Measurements from ENCODE around the gene ZMIZ1.
A peak's percentile ranks its signal among the peaks of the same experiment; 100 is the strongest.

ZMIZ1 gene

GRCh38 chr10:79068562-79069324 lies at the start of gene ZMIZ1:
ZMIZ1 (plus strand) TSS chr10:79068966; CDS start chr10:79201633, 132,667 bp downstream.
- peak; percentile 65 for DNase-seq (ENCODE audit: low read depth in 1 of 2, low spot score in 1 of 2)

- no peak for DNase-seq (ENCODE audit: low read depth in 1 of 2, low spot score in 1 of 2)
These were observed 49.2 kb upstream of the ZMIZ1 start for GRCh38 chr10:79019441-79020014.

GRCh38 chr10:79020015-79020491 lies 48.7 kb upstream of the ZMIZ1 start:
- no peak for DNase-seq (ENCODE audit: low read depth in 1 of 2, low spot score in 1 of 2)

GRCh38 chr10:79020605-79021004 lies 48.2 kb upstream of the ZMIZ1 start:
- DNase-seq (ENCODE audit: low read depth in 1 of 2, low spot score in 1 of 2), result no peak

- no peak for DNase-seq (ENCODE audit: low read depth in 1 of 2, low spot score in 1 of 2)
These were observed 47.3 kb upstream of the ZMIZ1 start for GRCh38 chr10:79021331-79021907.

GRCh38 chr10:79021948-79022499 lies 46.7 kb upstream of the ZMIZ1 start:
- no peak for DNase-seq (ENCODE audit: low read depth in 1 of 2, low spot score in 1 of 2)

GRCh38 chr10:79022565-79023230 lies 46.1 kb upstream of the ZMIZ1 start:
- DNase-seq (ENCODE audit: low read depth in 1 of 2, low spot score in 1 of 2), result no peak

- no peak for DNase-seq (ENCODE audit: low read depth in 1 of 2, low spot score in 1 of 2)
These were observed 45.3 kb upstream of the ZMIZ1 start for GRCh38 chr10:79023240-79024162.

- DNase-seq (ENCODE audit: low read depth in 1 of 2, low spot score in 1 of 2), result no peak
These were observed 44.5 kb upstream of the ZMIZ1 start for GRCh38 chr10:79024296-79024695.

GRCh38 chr10:79024720-79025198 lies 44.0 kb upstream of the ZMIZ1 start:
- DNase-seq (ENCODE audit: low read depth in 1 of 2, low spot score in 1 of 2), result no peak

- no peak for DNase-seq (ENCODE audit: low read depth in 1 of 2, low spot score in 1 of 2)
These were observed 43.5 kb upstream of the ZMIZ1 start for GRCh38 chr10:79025199-79025832.

GRCh38 chr10:79026341-79026761 lies 42.4 kb upstream of the ZMIZ1 start:
- no peak for DNase-seq (ENCODE audit: low read depth in 1 of 2, low spot score in 1 of 2)

GRCh38 chr10:79026806-79027146 lies 42.0 kb upstream of the ZMIZ1 start:
- DNase-seq (ENCODE audit: low read depth in 1 of 2, low spot score in 1 of 2), result no peak

GRCh38 chr10:79027147-79028055 lies 41.4 kb upstream of the ZMIZ1 start:
- DNase-seq (ENCODE audit: low read depth in 1 of 2, low spot score in 1 of 2), result no peak

- no peak for DNase-seq (ENCODE audit: low read depth in 1 of 2, low spot score in 1 of 2)
These were observed 40.7 kb upstream of the ZMIZ1 start for GRCh38 chr10:79028056-79028430.

- no peak for DNase-seq (ENCODE audit: low read depth in 1 of 2, low spot score in 1 of 2)
These were observed 40.2 kb upstream of the ZMIZ1 start for GRCh38 chr10:79028451-79029010.

- no peak for DNase-seq (ENCODE audit: low read depth in 1 of 2, low spot score in 1 of 2)
These were observed 39.0 kb upstream of the ZMIZ1 start for GRCh38 chr10:79029478-79030390.

- DNase-seq (ENCODE audit: low read depth in 1 of 2, low spot score in 1 of 2), result no peak
These were observed 38.1 kb upstream of the ZMIZ1 start for GRCh38 chr10:79030705-79031104.
